Measurements from ENCODE around the gene LBR.

Gene LBR

DNA sequence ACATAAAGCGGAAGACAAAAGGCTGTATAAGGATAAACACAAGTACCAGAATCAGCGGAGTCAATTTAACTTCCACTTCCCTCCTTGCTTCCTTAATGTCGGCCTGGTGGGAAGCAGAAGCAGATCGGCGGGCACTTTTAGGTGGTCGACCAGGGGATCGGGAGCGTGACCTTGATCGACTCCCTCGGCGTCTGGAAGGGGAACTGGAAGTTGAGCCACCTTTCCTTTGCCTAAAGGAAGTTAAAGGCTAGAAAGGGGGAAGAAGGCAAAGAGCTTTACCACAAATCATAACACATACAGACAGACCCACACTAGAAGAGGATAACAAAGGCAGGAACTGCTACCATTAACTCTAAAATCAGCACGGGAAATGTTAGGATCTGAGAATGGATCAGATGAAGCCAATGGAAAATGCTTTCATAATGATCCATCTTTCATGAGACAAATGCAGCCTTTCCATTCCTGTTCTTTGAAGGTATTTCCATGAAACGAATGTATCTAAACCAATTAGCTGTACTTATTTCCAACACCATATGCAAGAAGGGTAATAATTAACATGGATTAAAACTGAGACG is 5.7 kb downstream of the LBR start:
- no peak overlapping the region for H3K27ac ChIP-seq (replicated peaks; ENCODE audit: low read length)
- H3K36me3 ChIP-seq (replicated peaks in 1 of 2; ENCODE audit: control insufficient read depth in 2 of 2, insufficient read depth in 2 of 2, low read length in 2 of 2): peaks cover 14 to 67% of the 10 kb centered on the region in 2 donors
- H2BK12ac ChIP-seq (ENCODE audit: low read length): no peak overlapping the region
- H4K8ac ChIP-seq (ENCODE audit: low read depth, low read length): no peak overlapping the region
- H3K23ac ChIP-seq (ENCODE audit: low read depth, low read length, poor library complexity): no peak overlapping the region
- no peak overlapping the region for H3K4me2 ChIP-seq (ENCODE audit: insufficient read depth, low read length, poor library complexity, severe bottlenecking)
- H2BK5ac ChIP-seq (ENCODE audit: low read length): no peak overlapping the region
- no peak for DNase-seq (ENCODE audit: low spot score)
- H2AK5ac ChIP-seq (ENCODE audit: low read depth, low read length): no peak overlapping the region
- H2BK120ac ChIP-seq (ENCODE audit: low read depth, low read length): no peak overlapping the region
- H3K9ac ChIP-seq (ENCODE audit: low read depth, low read length, poor library complexity): no peak overlapping the region
- H2BK15ac ChIP-seq (ENCODE audit: low read length): no peak overlapping the region
- no CpG with 5 or more reads among the region's 14 CpGs for WGBS, 2 donors (ENCODE audit: extremely low coverage in 2 of 2, insufficient read length in 2 of 2, insufficient replicate concordance in 1 of 2)
- no peak overlapping the region for H3K4ac ChIP-seq (ENCODE audit: low read length)
- peaks cover 3% of the 10 kb centered on the region for H3K79me1 ChIP-seq (ENCODE audit: low read depth, low read length)
- no peak overlapping the region for H3K14ac ChIP-seq (ENCODE audit: low read length)
- H3K9me3 ChIP-seq (replicated peaks in 1 of 2; ENCODE audit: control insufficient read depth in 2 of 2, insufficient read depth in 1 of 2, low read depth in 1 of 2, low read length in 2 of 2): no peaks in the 10 kb centered on the region
- no peak overlapping the region for H4K91ac ChIP-seq (ENCODE audit: low read depth, low read length, poor library complexity)
- no peaks in the 10 kb centered on the region for H3K27me3 ChIP-seq (ENCODE audit: control insufficient read depth in 3 of 3, insufficient read depth in 3 of 3, low read depth in 1 of 3, low read length in 3 of 3)
- no peak overlapping the region for H3K18ac ChIP-seq (ENCODE audit: low read length)
- peaks cover 13 to 15% of the 10 kb centered on the region in 2 donors for H3K4me1 ChIP-seq (ENCODE audit: control insufficient read depth in 2 of 2, insufficient read depth in 1 of 2, low read depth in 1 of 2, low read length in 2 of 2)
- no peak overlapping the region for H3K4me3 ChIP-seq (ENCODE audit: low read length in 2 of 2)
- no peak overlapping the region for H2AFZ ChIP-seq (ENCODE audit: low read length)

DNA sequence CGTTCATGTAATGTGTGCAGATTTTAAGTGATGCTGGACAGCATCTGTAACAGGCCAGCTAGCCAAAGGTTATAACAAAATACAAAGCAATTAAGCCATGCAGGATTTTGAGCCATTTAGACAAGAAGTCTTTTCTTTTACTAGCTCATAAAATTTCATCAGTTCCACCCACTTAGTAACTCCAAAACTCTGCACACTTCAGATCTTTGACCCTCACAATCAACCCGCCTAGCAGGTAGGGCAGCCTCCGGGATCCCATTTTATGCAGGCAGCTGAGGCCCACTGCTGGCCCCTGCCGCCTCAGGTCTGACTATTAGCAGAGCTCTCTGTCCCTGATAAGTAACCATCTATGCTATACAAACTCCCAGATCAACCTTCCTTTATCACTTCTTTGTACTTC is 9.2 kb downstream of the LBR start:
- Histone ChIP-seq H3K79me1 (ENCODE audit: low read depth, low read length) (peaks cover 2% of the 10 kb centered on the region), H2AFZ (ENCODE audit: low read length) (no peak overlapping the region), H2BK120ac (ENCODE audit: low read depth, low read length) (no peak overlapping the region), H3K14ac (ENCODE audit: low read length) (no peak overlapping the region), H3K27ac (replicated peaks; ENCODE audit: low read length) (no peak overlapping the region), H3K4ac (ENCODE audit: low read length) (no peak overlapping the region), H3K27me3 (ENCODE audit: control insufficient read depth in 3 of 3, insufficient read depth in 3 of 3, low read depth in 1 of 3, low read length in 3 of 3) (no peaks in the 10 kb centered on the region), H4K8ac (ENCODE audit: low read depth, low read length) (no peak overlapping the region), H2BK5ac (ENCODE audit: low read length) (no peak overlapping the region), H3K4me3 (ENCODE audit: low read length in 2 of 2) (no peak overlapping the region), H2BK15ac (ENCODE audit: low read length) (no peak overlapping the region), H3K4me1 (ENCODE audit: control insufficient read depth in 2 of 2, insufficient read depth in 1 of 2, low read depth in 1 of 2, low read length in 2 of 2) (peaks cover 0 to 3% of the 10 kb centered on the region in 2 donors), H3K18ac (ENCODE audit: low read length) (no peak overlapping the region), H3K9me3 (replicated peaks in 1 of 2; ENCODE audit: control insufficient read depth in 2 of 2, insufficient read depth in 1 of 2, low read depth in 1 of 2, low read length in 2 of 2) (no peaks in the 10 kb centered on the region), H3K9ac (ENCODE audit: low read depth, low read length, poor library complexity) (no peak overlapping the region), H2BK12ac (ENCODE audit: low read length) (no peak overlapping the region), H2AK5ac (ENCODE audit: low read depth, low read length) (no peak overlapping the region), H3K23ac (ENCODE audit: low read depth, low read length, poor library complexity) (no peak overlapping the region), H3K4me2 (ENCODE audit: insufficient read depth, low read length, poor library complexity, severe bottlenecking) (no peak overlapping the region), H3K36me3 (replicated peaks in 1 of 2; ENCODE audit: control insufficient read depth in 2 of 2, insufficient read depth in 2 of 2, low read length in 2 of 2) (peaks cover 24 to 97% of the 10 kb centered on the region in 2 donors), H4K91ac (ENCODE audit: low read depth, low read length, poor library complexity) (no peak overlapping the region)
- no CpG with 5 or more reads among the region's 4 CpGs for WGBS, 2 donors (ENCODE audit: extremely low coverage in 2 of 2, insufficient read length in 2 of 2, insufficient replicate concordance in 1 of 2)
- no peak for DNase-seq (ENCODE audit: low spot score)

DNA sequence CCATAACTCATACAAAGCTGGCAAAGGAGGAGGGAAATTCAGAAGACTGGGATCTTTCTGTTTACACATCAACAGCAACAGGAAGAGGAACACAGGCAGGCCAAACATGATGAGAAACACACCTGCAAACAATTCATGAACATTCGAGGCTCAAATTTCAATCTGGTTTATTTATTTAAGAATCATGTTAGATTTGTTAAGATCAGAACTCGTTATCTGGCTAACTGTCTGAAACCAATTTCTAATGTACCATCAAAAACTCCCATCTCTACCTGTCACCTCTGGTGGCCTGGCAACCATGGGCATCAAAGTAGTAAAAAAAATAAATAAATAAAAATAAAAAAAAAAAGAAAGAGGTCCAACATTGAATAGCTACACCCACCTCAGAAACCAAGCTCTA is 9.8 kb downstream of the LBR start:
- Histone ChIP-seq H3K27me3 (ENCODE audit: control insufficient read depth in 3 of 3, insufficient read depth in 3 of 3, low read depth in 1 of 3, low read length in 3 of 3) (no peaks in the 10 kb centered on the region), H4K8ac (ENCODE audit: low read depth, low read length) (no peak overlapping the region), H3K4ac (ENCODE audit: low read length) (no peak overlapping the region), H2AK5ac (ENCODE audit: low read depth, low read length) (no peak overlapping the region), H2BK5ac (ENCODE audit: low read length) (no peak overlapping the region), H2BK120ac (ENCODE audit: low read depth, low read length) (no peak overlapping the region), H2AFZ (ENCODE audit: low read length) (no peak overlapping the region), H4K91ac (ENCODE audit: low read depth, low read length, poor library complexity) (no peak overlapping the region), H2BK12ac (ENCODE audit: low read length) (no peak overlapping the region), H3K4me3 (ENCODE audit: low read length in 2 of 2) (no peak overlapping the region), H3K27ac (replicated peaks; ENCODE audit: low read length) (no peak overlapping the region), H3K9ac (ENCODE audit: low read depth, low read length, poor library complexity) (no peak overlapping the region), H3K4me2 (ENCODE audit: insufficient read depth, low read length, poor library complexity, severe bottlenecking) (no peak overlapping the region), H2BK15ac (ENCODE audit: low read length) (no peak overlapping the region), H3K4me1 (ENCODE audit: control insufficient read depth in 2 of 2, insufficient read depth in 1 of 2, low read depth in 1 of 2, low read length in 2 of 2) (no peaks in the 10 kb centered on the region), H3K18ac (ENCODE audit: low read length) (no peak overlapping the region), H3K9me3 (replicated peaks in 1 of 2; ENCODE audit: control insufficient read depth in 2 of 2, insufficient read depth in 1 of 2, low read depth in 1 of 2, low read length in 2 of 2) (no peaks in the 10 kb centered on the region), H3K36me3 (replicated peaks in 1 of 2; ENCODE audit: control insufficient read depth in 2 of 2, insufficient read depth in 2 of 2, low read length in 2 of 2) (peaks cover 23 to 98% of the 10 kb centered on the region in 2 donors), H3K79me1 (ENCODE audit: low read depth, low read length) (no peaks in the 10 kb centered on the region), H3K14ac (ENCODE audit: low read length) (no peak overlapping the region), H3K23ac (ENCODE audit: low read depth, low read length, poor library complexity) (no peak overlapping the region)
- WGBS, 2 donors (ENCODE audit: extremely low coverage in 2 of 2, insufficient read length in 2 of 2, insufficient replicate concordance in 1 of 2): no CpG with 5 or more reads among the region's 2 CpGs
- DNase-seq (ENCODE audit: low spot score): no peak

DNA sequence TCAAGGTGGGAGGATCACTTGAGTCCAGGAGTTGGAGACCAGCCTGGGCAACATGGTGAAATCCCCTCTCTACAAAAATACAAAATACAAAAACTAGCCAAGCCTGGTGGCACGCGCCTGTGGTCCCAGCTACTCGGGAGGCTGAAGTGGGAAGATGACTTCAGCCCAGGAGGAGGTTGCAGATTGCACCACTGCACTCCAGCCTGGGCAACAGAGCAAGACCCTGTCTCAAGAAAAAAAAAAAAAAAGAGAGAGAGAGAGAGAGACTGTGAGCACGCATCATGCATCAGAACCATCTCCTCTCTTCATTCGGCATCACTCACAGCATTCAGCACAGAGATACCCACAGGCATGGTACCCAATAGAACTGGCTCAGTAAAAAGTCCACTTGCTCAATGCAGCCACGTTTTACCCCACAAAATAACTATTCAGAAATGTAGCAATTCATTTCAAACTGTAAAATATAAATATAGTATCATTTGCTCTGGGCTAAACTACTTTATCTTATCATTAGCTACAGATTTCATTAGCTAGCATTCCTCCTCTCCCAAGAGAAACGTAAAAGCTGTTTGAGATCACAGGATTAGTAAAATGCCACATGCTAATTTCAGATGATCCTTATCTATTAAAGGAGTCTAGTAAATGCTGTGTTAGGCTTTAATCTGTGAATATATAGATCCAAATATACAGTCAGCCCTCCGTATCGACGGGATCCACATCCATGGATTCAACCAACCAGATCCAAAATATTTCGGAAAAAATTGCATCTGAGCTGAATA is 11.7 kb downstream of the LBR start:
- H3K36me3 ChIP-seq (replicated peaks in 1 of 2; ENCODE audit: control insufficient read depth in 2 of 2, insufficient read depth in 2 of 2, low read length in 2 of 2): peaks cover 29 to 99% of the 10 kb centered on the region in 2 donors
- H3K9me3 ChIP-seq (replicated peaks in 1 of 2; ENCODE audit: control insufficient read depth in 2 of 2, insufficient read depth in 1 of 2, low read depth in 1 of 2, low read length in 2 of 2): no peaks in the 10 kb centered on the region
- H3K79me1 ChIP-seq (ENCODE audit: low read depth, low read length): no peaks in the 10 kb centered on the region
- no CpG with 5 or more reads among the region's 11 CpGs for WGBS, 2 donors (ENCODE audit: extremely low coverage in 2 of 2, insufficient read length in 2 of 2, insufficient replicate concordance in 1 of 2)
- H3K4me1 ChIP-seq (ENCODE audit: control insufficient read depth in 2 of 2, insufficient read depth in 1 of 2, low read depth in 1 of 2, low read length in 2 of 2): no peaks in the 10 kb centered on the region
- no peak overlapping the region for H3K9ac ChIP-seq (ENCODE audit: low read depth, low read length, poor library complexity)
- no peak overlapping the region for H3K4ac ChIP-seq (ENCODE audit: low read length)
- H3K4me2 ChIP-seq (ENCODE audit: insufficient read depth, low read length, poor library complexity, severe bottlenecking): no peak overlapping the region
- no peak overlapping the region for H3K27ac ChIP-seq (replicated peaks; ENCODE audit: low read length)
- no peak overlapping the region for H4K8ac ChIP-seq (ENCODE audit: low read depth, low read length)
- H2BK15ac ChIP-seq (ENCODE audit: low read length): no peak overlapping the region
- H3K4me3 ChIP-seq (ENCODE audit: low read length in 2 of 2): no peak overlapping the region
- H2AFZ ChIP-seq (ENCODE audit: low read length): no peak overlapping the region
- no peak overlapping the region for H2BK5ac ChIP-seq (ENCODE audit: low read length)
- H2AK5ac ChIP-seq (ENCODE audit: low read depth, low read length): no peak overlapping the region
- H3K14ac ChIP-seq (ENCODE audit: low read length): no peak overlapping the region
- no peak for DNase-seq (ENCODE audit: low spot score)
- H2BK12ac ChIP-seq (ENCODE audit: low read length): no peak overlapping the region
- no peak overlapping the region for H4K91ac ChIP-seq (ENCODE audit: low read depth, low read length, poor library complexity)
- H3K23ac ChIP-seq (ENCODE audit: low read depth, low read length, poor library complexity): no peak overlapping the region
- H2BK120ac ChIP-seq (ENCODE audit: low read depth, low read length): no peak overlapping the region
- H3K27me3 ChIP-seq (ENCODE audit: control insufficient read depth in 3 of 3, insufficient read depth in 3 of 3, low read depth in 1 of 3, low read length in 3 of 3): no peaks in the 10 kb centered on the region
- H3K18ac ChIP-seq (ENCODE audit: low read length): no peak overlapping the region
